NCI-H510A (cell line): ENCODE results near the gene KLHL34.
A peak's percentile ranks its signal among the peaks of the same experiment; 100 is the strongest.

Source experiments
- DNase-seq: peaks from one replicate; lab custom pipeline; 2025; lab: John Stamatoyannopoulos, UW

KLHL34 gene

DNA sequence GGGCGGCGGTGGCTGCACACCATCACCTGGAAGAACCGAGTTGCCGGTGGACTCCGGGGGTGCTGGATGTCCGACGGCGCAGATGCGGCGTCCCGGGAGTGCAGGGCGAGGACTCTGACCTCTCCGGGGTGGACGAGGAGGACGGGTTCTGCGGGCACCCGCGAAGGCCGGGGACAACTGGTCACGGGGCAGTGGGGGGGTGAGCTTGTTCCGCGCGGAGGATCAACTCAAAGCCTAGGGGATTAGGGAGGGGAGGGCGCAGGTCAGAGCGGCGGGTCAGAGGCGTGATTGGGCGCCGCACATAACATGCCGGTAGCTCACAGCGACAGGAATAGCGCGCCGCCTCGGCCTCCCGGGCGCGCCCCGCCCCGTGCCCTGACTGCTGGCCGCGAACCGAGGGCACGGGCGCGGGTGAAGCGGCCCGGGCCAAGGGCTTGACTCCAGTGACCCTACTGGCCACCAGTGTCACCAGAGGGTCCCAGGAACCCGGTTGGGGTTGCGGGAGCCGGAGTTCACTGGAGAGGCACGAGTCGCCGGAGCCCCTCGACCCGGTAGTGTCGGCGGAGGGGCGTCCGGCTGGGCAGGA lies at the start of gene KLHL34:
TSS of gene KLHL34 (minus strand) at position 179 of the 586 bp plus-strand sequence. CDS start 542 bp downstream, outside the sequence.
- DNase-seq, result no peak

DNA sequence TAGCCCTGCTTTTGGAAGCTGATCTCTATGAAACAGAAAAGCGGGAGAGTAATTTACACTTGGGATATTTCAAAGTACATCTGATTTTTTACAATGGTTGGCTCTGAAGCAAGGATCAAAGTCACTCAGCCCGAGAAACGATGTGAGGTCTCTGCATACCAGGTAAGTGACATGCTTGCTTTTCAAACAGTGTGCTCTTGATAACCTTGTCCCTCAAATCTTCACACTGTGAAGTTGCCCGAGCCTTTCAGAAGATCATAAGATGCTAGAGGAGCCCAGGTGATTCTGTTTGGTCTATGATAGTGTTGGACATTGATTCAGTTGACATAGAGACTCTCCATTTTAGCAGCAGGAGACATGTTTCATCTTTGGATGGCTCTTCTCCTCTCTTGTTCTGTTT lies 47.1 kb upstream of the KLHL34 start:
- DNase-seq, result no peak

DNA sequence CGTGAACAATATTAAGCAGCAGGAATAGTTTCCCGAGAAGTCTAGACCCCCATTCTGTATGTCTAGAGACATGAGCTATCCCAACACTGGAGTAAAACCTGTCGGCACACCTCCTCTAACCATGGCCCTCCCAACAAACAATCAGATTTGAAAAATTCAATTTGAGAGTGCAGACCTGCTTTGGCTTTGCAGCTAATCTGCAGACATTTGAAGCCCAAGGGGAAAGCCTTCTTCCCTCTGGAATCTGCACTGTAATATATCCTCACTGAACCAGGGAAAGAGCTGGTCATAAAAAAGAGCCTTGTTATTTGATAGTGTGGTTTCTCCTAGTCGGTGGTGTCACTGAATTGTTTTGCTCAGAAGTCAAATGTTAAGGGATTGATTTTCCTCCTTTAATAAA lies 44.6 kb upstream of the KLHL34 start:
- DNase-seq, result no peak

DNA sequence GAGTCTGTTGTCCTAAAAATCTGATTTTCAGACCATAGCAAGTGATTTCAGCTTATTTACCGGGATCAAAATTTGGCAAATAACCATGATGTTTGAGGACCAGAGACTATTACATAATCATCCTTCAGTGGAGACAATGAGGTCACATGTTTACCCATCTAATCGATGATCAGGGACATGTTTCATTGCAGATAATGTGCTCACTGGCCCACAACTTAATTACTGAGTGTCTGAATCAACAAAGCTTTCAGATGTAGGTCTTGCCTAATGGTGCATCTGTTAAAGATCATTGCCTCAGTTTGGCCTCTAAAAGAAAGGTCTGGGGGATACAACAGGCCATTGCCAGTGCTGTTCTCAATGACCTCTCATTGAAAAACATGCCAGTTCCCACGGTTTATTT lies 42.8 kb upstream of the KLHL34 start:
- DNase-seq, result no peak

- DNase-seq, result no peak
These were observed 42.1 kb upstream of the KLHL34 start for GRCh38 chrX:21700275-21700674.

- no peak for DNase-seq
These were observed 41.0 kb upstream of the KLHL34 start for GRCh38 chrX:21699136-21699535.

GRCh38 chrX:21698272-21698671 lies 40.1 kb upstream of the KLHL34 start:
- no peak for DNase-seq

DNA sequence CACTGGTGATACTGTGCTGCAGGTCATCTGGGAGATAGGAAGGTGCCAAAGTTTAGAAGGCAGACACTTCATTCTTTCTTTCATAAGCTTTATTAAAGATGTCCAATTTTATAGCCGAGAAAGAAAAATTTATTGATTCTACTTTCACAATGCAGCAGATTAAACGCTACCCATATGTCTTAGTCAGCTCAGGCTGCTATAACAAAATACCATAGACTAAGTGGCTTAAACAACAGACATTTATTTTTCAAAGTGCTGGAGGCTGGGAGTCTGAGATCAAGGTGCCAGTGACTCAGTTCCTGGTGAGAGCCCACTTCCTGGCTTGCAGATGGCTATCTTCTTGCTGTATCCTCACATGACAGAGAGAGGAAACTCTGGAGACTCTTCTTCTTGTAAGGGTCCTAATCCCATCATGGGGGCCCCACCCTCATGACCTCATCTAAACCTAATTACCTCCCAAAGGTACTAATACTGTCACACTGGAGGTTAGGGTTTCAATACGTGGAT lies 33.4 kb upstream of the KLHL34 start:
- no peak for DNase-seq

DNA sequence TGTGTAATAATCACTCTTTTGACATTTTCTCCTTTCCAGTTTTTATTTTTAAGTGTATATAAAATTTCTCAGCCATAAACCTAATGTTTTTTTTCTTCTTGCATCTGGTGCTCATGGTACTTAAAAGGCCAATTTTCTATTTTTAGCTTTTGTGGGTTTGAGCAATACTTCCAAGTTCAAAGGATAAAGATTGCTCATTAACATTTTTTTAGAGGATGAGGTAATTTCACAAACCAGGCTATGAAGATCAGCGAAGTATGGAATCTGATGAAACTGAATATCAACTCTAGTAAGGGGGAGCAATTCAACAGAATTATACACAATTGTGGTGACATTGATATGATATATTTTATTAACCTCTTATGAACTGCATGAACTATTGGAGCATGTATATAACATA lies 25.8 kb upstream of the KLHL34 start:
- no peak for DNase-seq

GRCh38 chrX:21678048-21678612 lies 20.0 kb upstream of the KLHL34 start:
- DNase-seq, result no peak

DNA sequence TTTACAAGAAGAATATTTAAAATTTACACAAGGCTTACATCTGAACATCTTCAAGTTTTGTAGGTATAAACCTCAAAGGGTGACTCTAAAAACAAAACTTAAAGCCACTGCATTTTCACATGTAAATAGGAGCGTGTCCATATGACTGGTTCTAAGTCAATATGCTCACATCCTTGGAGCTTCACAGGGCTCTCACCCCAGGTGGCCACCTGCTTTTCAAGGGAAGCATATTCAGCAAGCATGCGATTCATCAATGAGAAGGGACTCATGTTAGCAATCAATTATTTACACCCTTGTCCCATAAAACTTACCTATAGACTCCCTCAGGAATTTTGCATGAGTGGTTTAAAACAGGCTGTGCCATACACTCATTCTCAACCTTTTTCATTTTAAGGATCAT lies 17.8 kb upstream of the KLHL34 start:
- no peak for DNase-seq

DNA sequence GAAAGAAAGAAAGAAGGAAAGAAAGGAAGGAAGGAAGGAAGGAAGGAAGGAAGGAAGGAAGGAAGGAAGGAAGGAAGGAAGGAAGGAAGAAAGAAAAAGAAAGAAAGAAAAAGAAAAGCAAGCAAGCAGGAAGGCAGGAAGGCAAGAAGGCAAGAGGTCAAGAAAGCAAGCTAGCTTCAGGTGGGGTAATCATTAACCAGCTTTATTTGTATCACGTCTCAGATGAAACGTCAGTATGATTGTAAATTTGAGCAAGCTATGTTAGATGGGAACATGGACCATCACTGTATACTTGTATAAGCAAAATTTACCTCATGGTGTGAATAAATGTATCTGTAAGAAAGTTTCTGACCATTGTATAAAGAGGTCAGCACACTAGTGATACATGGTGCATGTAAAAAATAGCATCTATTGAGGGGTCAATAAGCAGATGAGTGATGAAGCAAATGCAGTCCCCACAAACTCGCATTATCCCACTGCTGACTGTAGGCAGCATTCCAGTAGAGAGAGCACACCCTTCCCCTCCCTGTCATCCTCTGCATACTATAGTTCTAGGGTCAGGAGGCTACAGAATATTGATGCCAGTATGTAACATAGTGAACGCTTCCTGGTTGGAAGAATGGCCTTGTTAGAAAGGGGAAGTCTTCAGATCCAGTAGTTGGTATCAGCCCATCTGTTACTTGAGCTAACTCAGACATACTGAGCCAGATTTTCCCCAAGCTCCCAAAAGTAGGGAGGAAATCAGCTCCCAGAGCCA lies 16.5 kb upstream of the KLHL34 start:
- DNase-seq, result no peak

- no peak for DNase-seq
These were observed 8.5 kb upstream of the KLHL34 start for GRCh38 chrX:21666679-21667078.

- no peak for DNase-seq
These were observed 8.1 kb upstream of the KLHL34 start for GRCh38 chrX:21666252-21666651.

GRCh38 chrX:21662761-21663160 lies 4.6 kb upstream of the KLHL34 start:
- no peak for DNase-seq

DNA sequence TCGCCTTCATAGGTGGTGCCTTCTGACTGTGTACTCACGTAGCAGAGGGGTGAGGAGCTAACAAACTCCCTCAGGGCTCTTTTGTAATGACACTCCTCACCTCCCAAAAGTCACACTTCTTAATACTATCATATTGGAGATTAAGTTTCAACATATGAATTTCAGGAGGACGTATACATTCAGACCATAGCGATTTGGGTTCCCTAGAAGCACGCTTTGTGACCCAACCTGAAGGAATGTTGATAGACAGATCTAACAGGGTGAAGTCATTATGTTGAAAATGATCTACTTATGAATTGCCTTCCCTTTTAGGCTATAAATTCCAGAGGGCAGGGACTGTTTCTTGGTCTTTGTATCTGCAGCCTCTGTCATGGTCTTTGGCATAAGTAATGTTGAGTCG lies 3.2 kb upstream of the KLHL34 start:
- DNase-seq, result no peak

- no peak for DNase-seq
These were observed 2.0 kb upstream of the KLHL34 start for GRCh38 chrX:21660156-21660555.

DNA sequence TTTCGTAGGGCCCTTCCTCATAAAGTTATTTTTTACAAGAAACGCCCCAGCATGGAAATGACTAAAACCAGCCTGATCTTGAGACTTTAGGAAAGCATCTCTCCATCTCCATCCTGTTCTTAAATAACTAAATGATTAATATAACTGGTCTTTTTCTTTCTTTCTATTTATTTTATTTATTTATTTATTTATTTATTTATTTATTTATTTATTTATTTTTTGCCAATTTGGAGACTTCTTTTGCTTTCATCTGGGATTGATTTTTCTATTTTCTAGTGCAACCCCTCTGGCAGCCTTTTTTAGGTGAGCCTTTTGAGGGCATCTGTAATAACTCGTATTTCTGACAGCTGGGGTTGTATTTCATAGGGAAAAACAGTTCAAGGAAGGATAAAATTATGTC lies 1.2 kb upstream of the KLHL34 start:
- no peak for DNase-seq

DNA sequence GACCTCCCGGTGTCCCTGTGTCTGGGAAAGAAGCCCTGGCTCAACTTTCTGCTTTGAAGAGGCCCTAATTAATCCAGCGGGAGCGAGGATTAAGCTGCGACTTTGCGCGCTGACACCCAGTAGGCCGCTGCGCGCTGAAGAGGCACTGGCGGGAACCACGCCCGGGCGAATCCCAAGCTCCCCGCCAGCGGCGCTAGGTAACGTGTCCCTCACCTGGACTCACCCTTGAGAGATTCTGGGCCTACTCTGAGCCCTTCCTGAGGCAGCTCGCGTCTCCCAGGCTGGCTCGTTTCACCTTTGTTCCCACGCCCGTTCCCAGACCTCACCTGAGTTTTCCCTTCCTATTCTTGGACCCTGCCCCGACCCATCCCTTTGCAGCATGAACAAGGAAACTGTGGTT lies 616 bp upstream of the KLHL34 start:
- DNase-seq, result peak; percentile 22

DNA sequence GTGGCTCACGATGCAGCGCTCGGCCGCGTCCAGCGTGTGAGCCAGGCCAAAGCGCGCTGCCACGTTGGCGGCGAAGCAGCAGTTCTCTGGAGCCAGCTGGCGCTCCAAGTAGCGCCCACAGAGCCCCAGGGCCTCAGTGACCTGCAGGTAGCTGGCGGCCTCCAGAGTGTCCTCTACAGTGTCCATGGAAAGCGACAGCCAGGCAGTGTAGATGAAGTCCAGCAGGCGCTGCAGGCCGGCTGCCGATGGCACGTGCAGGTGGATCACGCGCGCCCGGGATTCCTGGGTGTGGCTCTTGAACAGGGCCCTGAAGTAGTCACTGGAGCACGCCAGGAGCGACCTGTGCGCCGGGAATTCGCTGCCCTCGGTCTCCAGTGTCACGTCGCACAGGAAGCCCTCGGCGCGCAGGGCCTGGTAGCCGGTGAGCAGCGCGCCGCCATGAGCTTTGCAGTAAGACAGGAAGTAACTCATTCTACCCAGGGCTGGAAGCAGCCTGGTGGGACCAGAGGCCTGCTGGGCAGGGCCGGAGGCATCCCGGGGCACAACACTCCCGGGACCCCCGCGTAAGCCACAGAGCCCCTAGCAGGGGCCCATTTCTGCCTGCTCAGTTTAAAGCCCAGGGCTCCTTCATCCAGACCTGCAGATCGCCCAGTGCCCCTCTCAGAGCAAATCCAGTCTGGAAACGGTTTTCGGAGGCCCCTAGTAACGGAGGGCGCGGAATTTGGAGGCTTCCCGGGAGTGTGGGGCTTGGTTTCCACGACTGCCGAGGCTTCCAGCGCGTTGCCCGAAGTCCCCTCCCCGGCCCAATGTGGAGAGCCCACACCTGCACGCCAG lies 595 bp downstream of the KLHL34 start:
- no peak for DNase-seq

- no peak for DNase-seq
These were observed 1.4 kb downstream of the KLHL34 start for GRCh38 chrX:21656587-21657317.
